K562 (cell line): ENCODE results near the gene ZNF428. TPM values are rescaled to one million over a fixed set of nuclear protein-coding genes. Genes with fewer than 3 reads are reported as not detected.

Experiments
- DPF2 ChIP-seq: fragments of 450-650 bp; IDR thresholded peaks from 2 replicates; pipeline ENCODE4 v1.6.1; 2016
- HDGF ChIP-seq: fragments of 450-650 bp; IDR thresholded peaks from 2 replicates; pipeline ENCODE4 v1.6.1; 2016
- MTA3 ChIP-seq: fragments of 450-650 bp; formaldehyde crosslinking; IDR thresholded peaks from 2 replicates; pipeline ENCODE4 v1.6.1; 2017; ENCODE audit warnings: mild to moderate bottlenecking, borderline replicate concordance
- NEUROD1 ChIP-seq: fragments of 150-350 bp; IDR thresholded peaks from 2 replicates; pipeline ENCODE4 v1.6.1; 2014; ENCODE audit warnings: borderline replicate concordance, low read length, low read depth; ENCODE audit not compliant: partially characterized antibody
- RBFOX2 ChIP-seq: fragments of 200-400 bp; formaldehyde crosslinking; IDR thresholded peaks from 2 replicates; pipeline ENCODE4 v1.6.1; 2017; ENCODE audit warnings: low read depth, mild to moderate bottlenecking, low read length, moderate library complexity
- RBM17 ChIP-seq: fragments of 200-400 bp; formaldehyde crosslinking; IDR thresholded peaks from 2 replicates; pipeline ENCODE4 v1.6.1; 2017; ENCODE audit warnings: low read depth, mild to moderate bottlenecking, low read length, borderline replicate concordance
- SMARCB1 ChIP-seq: IDR thresholded peaks from 2 replicates; pipeline ENCODE4 v1.6.1; 2011; ENCODE audit warnings: improper control_type of control experiment, low read depth; ENCODE audit not compliant: insufficient read length
- ZNF3 ChIP-seq: fragments of 250-450 bp; sonication (Bioruptor Pico); IDR thresholded peaks from 2 replicates; pipeline ENCODE4 v1.5.0; 2021; ENCODE audit warnings: mild to moderate bottlenecking, moderate library complexity
- polyA plus RNA-seq, 8 experiments: library from polyadenylated mRNA; depleted of rRNA in 4 of 8; stranded (reverse) in 5 of 8; unstranded in 3 of 8; fragments of >200 nt; fragmentation: Nextera tagmentation in 2 of 8; fragmentation: Illumina TruSeq in 1 of 8; extraction: Ambion mirVana in 2 of 8; extraction: Trizol in 1 of 8; gene quantifications; 2 replicates each; pipeline versions ENCODE4 v1.2.1 to v1.2.3, GENCODE V29; 2011 to 2014; ENCODE audit warnings: inconsistent platforms in 1 of 8, missing spikeins in 1 of 8
- total RNA-seq, 7 experiments: library from RNA; depleted of rRNA in 6 of 7; stranded (reverse); fragments of >200 nt in 6 of 7; fragmentation: Illumina TruSeq in 2 of 7; extraction: Trizol in 2 of 7; gene quantifications; 2 replicates each; pipeline versions ENCODE4 v1.2.1 to v1.2.3, GENCODE V29; 2011 to 2021; ENCODE audit warnings: low replicate concordance in 1 of 7
- TF ChIP-seq, protein P1 (sequence below): fragments of 450-650 bp; IDR thresholded peaks from 2 replicates; pipeline ENCODE4 v1.6.1; 2017; ENCODE audit warnings: mild to moderate bottlenecking, moderate library complexity
- TF ChIP-seq, protein P2 (sequence below): fragments of 250-450 bp; sonication (Bioruptor Pico); IDR thresholded peaks from 2 replicates; pipeline ENCODE4 v1.4.0; 2020; ENCODE audit warnings: mild to moderate bottlenecking
- TF ChIP-seq, protein P3 (sequence below): IDR thresholded peaks from 3 replicates; pipeline ENCODE4 v1.6.1; 2011; ENCODE audit warnings: borderline replicate concordance, mild to moderate bottlenecking; ENCODE audit not compliant: insufficient read length, insufficient read depth
- TF ChIP-seq, protein P4 (sequence below), 2 experiments: IDR thresholded peaks; 2 replicates each; pipeline ENCODE4 v1.6.1; 2011; ENCODE audit warnings: borderline replicate concordance in 1 of 2, control low read depth in 1 of 2, low read depth in 1 of 2, low read length in 1 of 2, mild to moderate bottlenecking in 1 of 2, mixed read lengths in 1 of 2, moderate library complexity in 1 of 2; ENCODE audit not compliant: insufficient read depth in 1 of 2, insufficient read length in 1 of 2, poor library complexity in 1 of 2, severe bottlenecking in 1 of 2; ENCODE audit errors: extremely low read depth in 1 of 2
- TF ChIP-seq, protein P5 (sequence below): fragments of 150-350 bp; IDR thresholded peaks from 2 replicates; pipeline ENCODE4 v1.6.1; 2014; ENCODE audit warnings: low read depth, mild to moderate bottlenecking, low read length, borderline replicate concordance
- TF ChIP-seq, protein P6 (sequence below): fragments of 450-650 bp; IDR thresholded peaks from 2 replicates; pipeline ENCODE4 v1.6.1; 2016

The ZNF428 gene
- total and polyA plus RNA-seq, 9 of the 15 experiments (the other 6 are each of a cell fraction or from before 2014, with no cell fraction given), result 0.15 to 85.7 (median 15.9) TPM

DNA sequence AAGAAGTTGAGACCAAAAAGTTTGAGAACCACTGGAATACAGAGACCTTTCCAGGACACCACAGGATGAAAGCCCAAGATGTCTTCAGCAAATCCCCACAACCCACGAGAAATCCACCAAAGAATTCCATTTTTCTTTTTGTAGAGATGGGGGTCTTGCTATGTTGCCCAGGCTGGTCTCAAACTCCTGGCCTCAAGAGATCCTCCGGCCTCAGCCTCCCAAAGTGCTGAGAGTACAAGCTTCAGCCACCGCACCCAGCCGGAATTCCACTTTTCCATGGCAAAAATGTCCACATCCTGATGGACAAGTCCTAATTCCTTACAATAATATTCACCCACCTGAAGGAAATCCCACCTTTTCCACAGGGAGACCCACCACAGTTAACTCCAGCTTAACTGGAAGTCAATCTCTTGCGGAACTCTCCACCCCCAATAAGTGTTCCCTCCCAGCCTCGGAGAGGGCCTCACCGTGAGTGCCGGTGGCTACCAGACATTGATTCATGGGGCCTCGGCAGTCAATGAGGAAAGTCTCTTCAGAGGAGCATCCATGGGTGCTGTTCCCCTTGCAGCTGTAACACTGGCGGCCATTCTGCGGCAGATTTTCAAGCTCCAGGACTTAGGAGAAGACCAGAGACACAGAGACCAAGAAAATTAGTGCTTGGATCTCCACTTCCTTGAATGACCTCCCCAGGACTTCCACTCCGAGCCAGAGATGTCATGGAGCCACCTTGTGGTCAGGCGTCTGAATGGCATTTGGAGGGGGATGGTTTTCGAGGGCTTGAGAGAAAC lies 32.5 kb upstream of the ZNF428 start (continued):
- TF ChIP-seq, protein P1, sequence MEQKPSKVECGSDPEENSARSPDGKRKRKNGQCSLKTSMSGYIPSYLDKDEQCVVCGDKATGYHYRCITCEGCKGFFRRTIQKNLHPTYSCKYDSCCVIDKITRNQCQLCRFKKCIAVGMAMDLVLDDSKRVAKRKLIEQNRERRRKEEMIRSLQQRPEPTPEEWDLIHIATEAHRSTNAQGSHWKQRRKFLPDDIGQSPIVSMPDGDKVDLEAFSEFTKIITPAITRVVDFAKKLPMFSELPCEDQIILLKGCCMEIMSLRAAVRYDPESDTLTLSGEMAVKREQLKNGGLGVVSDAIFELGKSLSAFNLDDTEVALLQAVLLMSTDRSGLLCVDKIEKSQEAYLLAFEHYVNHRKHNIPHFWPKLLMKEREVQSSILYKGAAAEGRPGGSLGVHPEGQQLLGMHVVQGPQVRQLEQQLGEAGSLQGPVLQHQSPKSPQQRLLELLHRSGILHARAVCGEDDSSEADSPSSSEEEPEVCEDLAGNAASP, result no peak
- TF ChIP-seq RBM17 (no peak), SMARCB1 (no peak), NEUROD1 (peak; percentile 9), DPF2 (no peak), HDGF (no peak), MTA3 (0 out of 2 replicates have a peak, but pooled peaks have one; percentile 34), RBFOX2 (no peak), ZNF3 (CRISPR knock-in tag) (no peak)
- TF ChIP-seq, protein P2, sequence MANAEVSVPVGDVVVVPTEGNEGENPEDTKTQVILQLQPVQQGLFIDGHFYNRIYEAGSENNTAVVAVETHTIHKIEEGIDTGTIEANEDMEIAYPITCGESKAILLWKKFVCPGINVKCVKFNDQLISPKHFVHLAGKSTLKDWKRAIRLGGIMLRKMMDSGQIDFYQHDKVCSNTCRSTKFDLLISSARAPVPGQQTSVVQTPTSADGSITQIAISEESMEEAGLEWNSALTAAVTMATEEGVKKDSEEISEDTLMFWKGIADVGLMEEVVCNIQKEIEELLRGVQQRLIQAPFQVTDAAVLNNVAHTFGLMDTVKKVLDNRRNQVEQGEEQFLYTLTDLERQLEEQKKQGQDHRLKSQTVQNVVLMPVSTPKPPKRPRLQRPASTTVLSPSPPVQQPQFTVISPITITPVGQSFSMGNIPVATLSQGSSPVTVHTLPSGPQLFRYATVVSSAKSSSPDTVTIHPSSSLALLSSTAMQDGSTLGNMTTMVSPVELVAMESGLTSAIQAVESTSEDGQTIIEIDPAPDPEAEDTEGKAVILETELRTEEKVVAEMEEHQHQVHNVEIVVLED (CRISPR knock-in tag), result no peak
- TF ChIP-seq, protein P3, sequence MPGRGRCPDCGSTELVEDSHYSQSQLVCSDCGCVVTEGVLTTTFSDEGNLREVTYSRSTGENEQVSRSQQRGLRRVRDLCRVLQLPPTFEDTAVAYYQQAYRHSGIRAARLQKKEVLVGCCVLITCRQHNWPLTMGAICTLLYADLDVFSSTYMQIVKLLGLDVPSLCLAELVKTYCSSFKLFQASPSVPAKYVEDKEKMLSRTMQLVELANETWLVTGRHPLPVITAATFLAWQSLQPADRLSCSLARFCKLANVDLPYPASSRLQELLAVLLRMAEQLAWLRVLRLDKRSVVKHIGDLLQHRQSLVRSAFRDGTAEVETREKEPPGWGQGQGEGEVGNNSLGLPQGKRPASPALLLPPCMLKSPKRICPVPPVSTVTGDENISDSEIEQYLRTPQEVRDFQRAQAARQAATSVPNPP, result no peak
- TF ChIP-seq, protein P4, sequence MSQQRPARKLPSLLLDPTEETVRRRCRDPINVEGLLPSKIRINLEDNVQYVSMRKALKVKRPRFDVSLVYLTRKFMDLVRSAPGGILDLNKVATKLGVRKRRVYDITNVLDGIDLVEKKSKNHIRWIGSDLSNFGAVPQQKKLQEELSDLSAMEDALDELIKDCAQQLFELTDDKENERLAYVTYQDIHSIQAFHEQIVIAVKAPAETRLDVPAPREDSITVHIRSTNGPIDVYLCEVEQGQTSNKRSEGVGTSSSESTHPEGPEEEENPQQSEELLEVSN (IDR thresholded peaks at IDR 0.05; ENCODE audit: borderline replicate concordance in 1 of 2, extremely low read depth in 1 of 2, insufficient read depth in 1 of 2, insufficient read length in 1 of 2, low read depth in 1 of 2, low read length in 1 of 2, poor library complexity in 1 of 2, severe bottlenecking in 1 of 2), result no peak
- TF ChIP-seq, protein P5, sequence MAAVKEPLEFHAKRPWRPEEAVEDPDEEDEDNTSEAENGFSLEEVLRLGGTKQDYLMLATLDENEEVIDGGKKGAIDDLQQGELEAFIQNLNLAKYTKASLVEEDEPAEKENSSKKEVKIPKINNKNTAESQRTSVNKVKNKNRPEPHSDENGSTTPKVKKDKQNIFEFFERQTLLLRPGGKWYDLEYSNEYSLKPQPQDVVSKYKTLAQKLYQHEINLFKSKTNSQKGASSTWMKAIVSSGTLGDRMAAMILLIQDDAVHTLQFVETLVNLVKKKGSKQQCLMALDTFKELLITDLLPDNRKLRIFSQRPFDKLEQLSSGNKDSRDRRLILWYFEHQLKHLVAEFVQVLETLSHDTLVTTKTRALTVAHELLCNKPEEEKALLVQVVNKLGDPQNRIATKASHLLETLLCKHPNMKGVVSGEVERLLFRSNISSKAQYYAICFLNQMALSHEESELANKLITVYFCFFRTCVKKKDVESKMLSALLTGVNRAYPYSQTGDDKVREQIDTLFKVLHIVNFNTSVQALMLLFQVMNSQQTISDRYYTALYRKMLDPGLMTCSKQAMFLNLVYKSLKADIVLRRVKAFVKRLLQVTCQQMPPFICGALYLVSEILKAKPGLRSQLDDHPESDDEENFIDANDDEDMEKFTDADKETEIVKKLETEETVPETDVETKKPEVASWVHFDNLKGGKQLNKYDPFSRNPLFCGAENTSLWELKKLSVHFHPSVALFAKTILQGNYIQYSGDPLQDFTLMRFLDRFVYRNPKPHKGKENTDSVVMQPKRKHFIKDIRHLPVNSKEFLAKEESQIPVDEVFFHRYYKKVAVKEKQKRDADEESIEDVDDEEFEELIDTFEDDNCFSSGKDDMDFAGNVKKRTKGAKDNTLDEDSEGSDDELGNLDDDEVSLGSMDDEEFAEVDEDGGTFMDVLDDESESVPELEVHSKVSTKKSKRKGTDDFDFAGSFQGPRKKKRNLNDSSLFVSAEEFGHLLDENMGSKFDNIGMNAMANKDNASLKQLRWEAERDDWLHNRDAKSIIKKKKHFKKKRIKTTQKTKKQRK, result no peak
- TF ChIP-seq, protein P6, sequence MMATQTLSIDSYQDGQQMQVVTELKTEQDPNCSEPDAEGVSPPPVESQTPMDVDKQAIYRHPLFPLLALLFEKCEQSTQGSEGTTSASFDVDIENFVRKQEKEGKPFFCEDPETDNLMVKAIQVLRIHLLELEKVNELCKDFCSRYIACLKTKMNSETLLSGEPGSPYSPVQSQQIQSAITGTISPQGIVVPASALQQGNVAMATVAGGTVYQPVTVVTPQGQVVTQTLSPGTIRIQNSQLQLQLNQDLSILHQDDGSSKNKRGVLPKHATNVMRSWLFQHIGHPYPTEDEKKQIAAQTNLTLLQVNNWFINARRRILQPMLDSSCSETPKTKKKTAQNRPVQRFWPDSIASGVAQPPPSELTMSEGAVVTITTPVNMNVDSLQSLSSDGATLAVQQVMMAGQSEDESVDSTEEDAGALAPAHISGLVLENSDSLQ, result peak; percentile 71
